Calu3 (cell line): Measurements from ENCODE around the gene MRPL47. TPM values are rescaled to one million over a fixed set of nuclear protein-coding genes. Genes with fewer than 3 reads are reported as not detected.

Experiments used
- Bru-seq: library from RNA; stranded (reverse); fragments of 400-500 nt; gene quantifications from one replicate; lab custom pipeline; 2021; lab: Mats Ljungman, UMichigan
- BruChase-seq, 2 experiments: library from RNA; stranded (reverse); fragments of 400-500 nt; gene quantifications; one replicate each; lab custom pipeline; 2021; lab: Mats Ljungman, UMichigan
- BruUV-seq: library from RNA; stranded (reverse); fragments of 400-500 nt; replicated peaks from 2 replicates; lab custom pipeline; 2021; lab: Mats Ljungman, UMichigan
- CTCF ChIA-PET: fragments of 300-600 bp; sonication (Branson Sonifier 250); formaldehyde crosslinking; loops from one replicate; lab custom pipeline; 2022; ENCODE audit warnings: antibody characterized with exemption; lab: Charles Lee
- DNase-seq: peaks from one replicate; pipeline ENCODE4 v3.0.0; 2022
- H3K27ac Mint-ChIP-seq: one replicate; pipeline ENCODE4 v1.8.0; 2022; ENCODE audit warnings: mixed read lengths; ENCODE audit not compliant: unreplicated experiment
- H3K27me3 Mint-ChIP-seq: one replicate; pipeline ENCODE4 v1.8.0; 2022; ENCODE audit warnings: mixed read lengths; ENCODE audit not compliant: unreplicated experiment
- H3K36me3 Mint-ChIP-seq: one replicate; pipeline ENCODE4 v1.8.0; 2022; ENCODE audit warnings: mild to moderate bottlenecking, moderate library complexity, mixed read lengths; ENCODE audit not compliant: insufficient read depth, unreplicated experiment
- H3K4me1 Mint-ChIP-seq: one replicate; pipeline ENCODE4 v1.8.0; 2022; ENCODE audit warnings: mild to moderate bottlenecking, low read depth, mixed read lengths; ENCODE audit not compliant: unreplicated experiment
- H3K4me3 Mint-ChIP-seq: one replicate; pipeline ENCODE4 v1.8.0; 2022; ENCODE audit warnings: mild to moderate bottlenecking, low read depth, moderate library complexity, mixed read lengths; ENCODE audit not compliant: unreplicated experiment
- H3K9me3 Mint-ChIP-seq: one replicate; pipeline ENCODE4 v1.8.0; 2022; ENCODE audit warnings: low read depth, mixed read lengths; ENCODE audit not compliant: unreplicated experiment
- CTCF ChIP-seq: fragments of 200-600 bp; IDR thresholded peaks from one replicate; pipeline ENCODE4 v1.8.0; 2022; ENCODE audit warnings: antibody characterized with exemption; ENCODE audit not compliant: unreplicated experiment
- intact Hi-C: fragments of 100-400 bp; cut with micrococcal nuclease; formaldehyde crosslinking; loops from one replicate; pipeline ENCODE4 v1.10.0; 2022; ENCODE audit not compliant: unreplicated experiment
- long read RNA-seq: library from polyadenylated mRNA; stranded (forward); transcript quantifications from one replicate; pipeline ENCODE4 v2.0.0, GENCODE V29; 2022
- total RNA-seq: library from RNA; stranded (reverse); gene quantifications from 2 replicates; pipeline ENCODE4 v1.2.3, GENCODE V29; 2022

Gene MRPL47
- 76.2 and 88.0 TPM in 2 replicates for total RNA-seq
- percentile 92 among the genes with signal in this experiment for Bru-seq, nascent RNA
- percentile 87 among the genes with signal in this experiment for BruChase-seq, experiment 1, labeled RNA remaining after a 6-hour chase
- BruChase-seq, experiment 2, labeled RNA remaining after a 2-hour chase = percentile 78 among the genes with signal in this experiment
- long read RNA-seq, transcript MRPL47-203 (7 exons, 1,370 nt) = major isoform, 257 of 290 reads
- long read RNA-seq, transcript MRPL47-202 (6 exons, 673 nt) = minor isoform, 9 of 290 reads
- long read RNA-seq, partial matches to known transcripts = 6 of 290 reads
- long read RNA-seq, other reads (novel, unspliced or antisense) = 15 of 290 reads

GRCh38 chr3:179604321-179605078 is at the start of gene MRPL47, which contains the start of gene NDUFB5:
TSS of gene MRPL47 (minus strand) at chr3:179604638. CDS start at chr3:179604624, 14 bp downstream.
TSS of gene NDUFB5 (plus strand) at chr3:179604794. CDS start at chr3:179604816, 22 bp downstream.
- H3K9me3 Mint-ChIP-seq = no peaks in the 10 kb centered on the region
- CTCF ChIA-PET = interaction anchor here (0.9 to 1.0 kb wide), 4 partner anchors 10 to 48 kb away, joined by 3 to 6 read pairs (median 4); partner anchors contain the start of gene USP13
- H3K36me3 Mint-ChIP-seq = peaks cover 47% of the 10 kb centered on the region
- BruUV-seq = no TSS peak
- H3K27me3 Mint-ChIP-seq = no peaks in the 10 kb centered on the region
- peak within 1 kb of the TSS; percentile 94 for H3K27ac Mint-ChIP-seq
- peak; percentile 94 for DNase-seq
- H3K4me3 Mint-ChIP-seq = peak within 1 kb of the TSS; percentile 86
- intact Hi-C loops = loop anchor here (2.0 kb wide), 1 partner anchor 40 kb away; no protein-coding TSS in a partner anchor
- TF ChIP-seq CTCF = no peak
- H3K4me1 Mint-ChIP-seq = peaks cover 8% of the 10 kb centered on the region

GRCh38 chr3:179653096-179653797 is 48.8 kb upstream of the MRPL47 start:
- Mint-ChIP-seq H3K4me1 (peaks cover 40% of the 10 kb centered on the region), H3K27ac (peak overlapping the region; percentile 61), H3K9me3 (no peaks in the 10 kb centered on the region), H3K4me3 (peak overlapping the region; percentile 84), H3K36me3 (peaks cover 32% of the 10 kb centered on the region), H3K27me3 (no peaks in the 10 kb centered on the region)
- CTCF ChIA-PET = interaction anchor here (0.7 to 2.0 kb wide), 4 partner anchors 9 to 90 kb away, joined by 3 to 10 read pairs (median 4); partner anchors contain the start of genes MRPL47 and NDUFB5
- no TSS peak for BruUV-seq
- intact Hi-C loops = loop anchor here (5.0 kb wide), 1 partner anchor 944 kb away; no protein-coding TSS in a partner anchor
- DNase-seq = peak; percentile 72
- TF ChIP-seq CTCF = no peak

- Mint-ChIP-seq H3K9me3 (no peaks in the 10 kb centered on the region), H3K4me3 (peak within 1 kb of the TSS; percentile 84), H3K27me3 (no peaks in the 10 kb centered on the region), H3K27ac (peak within 1 kb of the TSS; percentile 61), H3K36me3 (peaks cover 32% of the 10 kb centered on the region), H3K4me1 (peaks cover 35% of the 10 kb centered on the region)
- intact Hi-C loops = loop anchor here (5.0 kb wide), 1 partner anchor 945 kb away; no protein-coding TSS in a partner anchor
- CTCF ChIA-PET = interaction anchor here (0.5 to 2.0 kb wide), 4 partner anchors 8 to 89 kb away, joined by 3 to 10 read pairs (median 5); partner anchors contain the start of genes MRPL47 and NDUFB5
- no TSS peak for BruUV-seq
- peak; percentile 82 for DNase-seq
- TF ChIP-seq CTCF = no peak
These were observed 48.1 kb upstream of the MRPL47 start, which contains the start of gene USP13 for GRCh38 chr3:179652447-179653095. TSS of gene USP13 (plus strand) at chr3:179653040. CDS start at chr3:179653226, 186 bp downstream.
